Neuronal stem cell (in vitro differentiated cells): ENCODE results near the gene ZNF212.

Experiments
- DNase-seq: peaks from one replicate; pipeline ENCODE4 v3.0.0-alpha.2; 2013; ENCODE audit warnings: low spot score
- H2AFZ ChIP-seq: one replicate; pipeline ENCODE4 v1.6.1; 2013; ENCODE audit warnings: mild to moderate bottlenecking, low read length, inconsistent platforms
- H2AK5ac ChIP-seq: 2 replicates; pipeline ENCODE4 v1.6.1; 2013; ENCODE audit warnings: low read depth, mild to moderate bottlenecking, inconsistent platforms, low read length, moderate library complexity, mixed read lengths
- H2BK120ac ChIP-seq: 2 replicates; pipeline ENCODE4 v1.6.1; 2013; ENCODE audit warnings: low read depth, mild to moderate bottlenecking, inconsistent platforms, low read length, moderate library complexity, mixed read lengths
- H2BK12ac ChIP-seq: one replicate; pipeline ENCODE4 v1.6.1; 2013; ENCODE audit warnings: low read length, inconsistent platforms
- H2BK15ac ChIP-seq: 2 replicates; pipeline ENCODE4 v1.6.1; 2013; ENCODE audit warnings: mild to moderate bottlenecking, low read length, inconsistent platforms, mixed read lengths
- H2BK5ac ChIP-seq: one replicate; pipeline ENCODE4 v1.6.1; 2013; ENCODE audit warnings: inconsistent platforms, mild to moderate bottlenecking, low read length, moderate library complexity
- H3K14ac ChIP-seq: one replicate; pipeline ENCODE4 v1.6.1; 2013; ENCODE audit warnings: low read length, inconsistent platforms
- H3K18ac ChIP-seq: 2 replicates; pipeline ENCODE4 v1.6.1; 2013; ENCODE audit warnings: low read length, inconsistent platforms
- H3K23ac ChIP-seq: 2 replicates; pipeline ENCODE4 v1.6.1; 2013; ENCODE audit warnings: low read depth, mild to moderate bottlenecking, mixed read lengths, low read length, inconsistent platforms; ENCODE audit not compliant: poor library complexity
- H3K27ac ChIP-seq: replicated peaks from 3 replicates; pipeline ENCODE4 v1.5.1; 2013; ENCODE audit warnings: low read length, inconsistent platforms
- H3K27me3 ChIP-seq, 3 experiments: 2 replicates each; pipeline ENCODE4 v1.6.1; 2013; ENCODE audit warnings: low read length in 3 of 3, mild to moderate bottlenecking in 2 of 3, inconsistent platforms in 1 of 3, low read depth in 1 of 3, mixed read lengths in 1 of 3, moderate library complexity in 1 of 3; ENCODE audit not compliant: control insufficient read depth in 3 of 3, insufficient read depth in 3 of 3
- H3K36me3 ChIP-seq, 2 donors: replicated peaks in 1 of 2; 2 replicates each; pipeline ENCODE4 v1.6.1; 2013; ENCODE audit warnings: low read length in 2 of 2; ENCODE audit not compliant: control insufficient read depth in 2 of 2, insufficient read depth in 2 of 2
- H3K4ac ChIP-seq: 2 replicates; pipeline ENCODE4 v1.6.1; 2013; ENCODE audit warnings: inconsistent platforms, mild to moderate bottlenecking, low read length, moderate library complexity
- H3K4me1 ChIP-seq, 2 donors: 1 replicate in 1 of 2; 2 replicates in 1 of 2; pipeline ENCODE4 v1.6.1; 2013; ENCODE audit warnings: low read length in 2 of 2, low read depth in 1 of 2; ENCODE audit not compliant: control insufficient read depth in 2 of 2, insufficient read depth in 1 of 2
- H3K4me2 ChIP-seq: one replicate; pipeline ENCODE4 v1.6.1; 2013; ENCODE audit warnings: mild to moderate bottlenecking, low read length, inconsistent platforms; ENCODE audit not compliant: insufficient read depth, poor library complexity, severe bottlenecking
- H3K4me3 ChIP-seq, 2 donors: 2 replicates each; pipeline ENCODE4 v1.5.1; 2013; ENCODE audit warnings: low read length in 2 of 2, mild to moderate bottlenecking in 2 of 2, inconsistent platforms in 1 of 2, moderate library complexity in 1 of 2
- H3K79me1 ChIP-seq: one replicate; pipeline ENCODE4 v1.6.1; 2013; ENCODE audit warnings: low read depth, mild to moderate bottlenecking, inconsistent platforms, low read length, moderate library complexity
- H3K9ac ChIP-seq: one replicate; pipeline ENCODE4 v1.6.1; 2013; ENCODE audit warnings: mild to moderate bottlenecking, low read depth, low read length, inconsistent platforms; ENCODE audit not compliant: poor library complexity
- H3K9me3 ChIP-seq, 2 donors: replicated peaks in 1 of 2; 2 replicates each; pipeline versions ENCODE3 to v1.6.1; 2013; ENCODE audit warnings: low read length in 2 of 2, mild to moderate bottlenecking in 2 of 2, inconsistent platforms in 1 of 2, low read depth in 1 of 2, mixed read lengths in 1 of 2, moderate library complexity in 1 of 2; ENCODE audit not compliant: control insufficient read depth in 2 of 2, insufficient read depth in 1 of 2
- H4K8ac ChIP-seq: one replicate; pipeline ENCODE4 v1.6.1; 2013; ENCODE audit warnings: low read depth, mild to moderate bottlenecking, inconsistent platforms, low read length, moderate library complexity
- H4K91ac ChIP-seq: one replicate; pipeline ENCODE4 v1.6.1; 2013; ENCODE audit warnings: low read length, low read depth, mild to moderate bottlenecking, inconsistent platforms; ENCODE audit not compliant: poor library complexity
- WGBS, 2 donors: extraction: QIAGEN DNeasy Blood & Tissue Kit; methylation state at CpG; one replicate each; pipeline ENCODE4 v1.1.7; 2013; ENCODE audit warnings: missing lambda C conversion rate in 2 of 2, mixed read lengths in 1 of 2; ENCODE audit not compliant: insufficient read length in 2 of 2, insufficient replicate concordance in 1 of 2; ENCODE audit errors: extremely low coverage in 2 of 2; 5-methylcytosine and 5-hydroxymethylcytosine counted together

ZNF212 gene

GRCh38 chr7:149205690-149206381 is 33.6 kb upstream of the ZNF212 start:
- Histone ChIP-seq H2BK15ac (no peak overlapping the region), H3K27me3 (no peaks in the 10 kb centered on the region), H3K4me2 (no peak overlapping the region), H3K4ac (no peak overlapping the region), H3K23ac (no peak overlapping the region), H2AK5ac (no peak overlapping the region), H3K9me3 (no peaks in the 10 kb centered on the region), H2BK5ac (no peak overlapping the region), H2BK12ac (no peak overlapping the region), H3K9ac (no peak overlapping the region), H3K4me1 (no peaks in the 10 kb centered on the region), H3K79me1 (peaks cover 3% of the 10 kb centered on the region), H3K4me3 (no peak overlapping the region), H4K91ac (no peak overlapping the region), H3K36me3 (peaks cover 54 to 93% of the 10 kb centered on the region in 2 donors), H3K18ac (no peak overlapping the region), H3K27ac (no peak overlapping the region), H2BK120ac (no peak overlapping the region), H3K14ac (no peak overlapping the region), H2AFZ (no peak overlapping the region), H4K8ac (no peak overlapping the region)
- no CpG with 5 or more reads among the region's 18 CpGs for WGBS, 2 donors
- DNase-seq: no peak

- Histone ChIP-seq H2BK12ac (no peak overlapping the region), H3K18ac (no peak overlapping the region), H2AK5ac (no peak overlapping the region), H3K4me1 (no peaks in the 10 kb centered on the region), H2BK5ac (no peak overlapping the region), H3K36me3 (peaks cover 58 to 95% of the 10 kb centered on the region in 2 donors), H2BK15ac (no peak overlapping the region), H3K4me3 (no peak overlapping the region), H3K9me3 (no peaks in the 10 kb centered on the region), H3K9ac (no peak overlapping the region), H4K8ac (no peak overlapping the region), H3K4ac (no peak overlapping the region), H4K91ac (no peak overlapping the region), H3K14ac (no peak overlapping the region), H3K27ac (no peak overlapping the region), H3K23ac (no peak overlapping the region), H3K79me1 (peaks cover 3% of the 10 kb centered on the region), H3K4me2 (no peak overlapping the region), H2BK120ac (no peak overlapping the region), H2AFZ (no peak overlapping the region), H3K27me3 (no peaks in the 10 kb centered on the region)
- DNase-seq: no peak
- WGBS, 2 donors: no CpG with 5 or more reads among the region's 35 CpGs
Measured at GRCh38 chr7:149207324-149208035, 32.0 kb upstream of the ZNF212 start.

GRCh38 chr7:149209518-149210269 is 29.8 kb upstream of the ZNF212 start:
- DNase-seq: peak; percentile 23

GRCh38 chr7:149210551-149210950 is 28.9 kb upstream of the ZNF212 start:
- Histone ChIP-seq H3K4me2 (no peak overlapping the region), H3K23ac (no peak overlapping the region), H3K9me3 (no peaks in the 10 kb centered on the region), H3K4ac (no peak overlapping the region), H3K79me1 (no peaks in the 10 kb centered on the region), H2AK5ac (no peak overlapping the region), H3K27me3 (no peaks in the 10 kb centered on the region), H2BK5ac (no peak overlapping the region), H2BK12ac (no peak overlapping the region), H2AFZ (no peak overlapping the region), H3K27ac (no peak overlapping the region), H3K4me3 (no peak overlapping the region), H3K36me3 (peaks cover 66 to 98% of the 10 kb centered on the region in 2 donors), H3K14ac (no peak overlapping the region), H3K9ac (no peak overlapping the region), H3K18ac (no peak overlapping the region), H3K4me1 (no peaks in the 10 kb centered on the region), H2BK15ac (no peak overlapping the region), H2BK120ac (no peak overlapping the region), H4K91ac (no peak overlapping the region), H4K8ac (no peak overlapping the region)
- no CpG with 5 or more reads among the region's 11 CpGs for WGBS, 2 donors
- no peak for DNase-seq

More at GRCh38 chr7:149209518-149210269, 29.8 kb upstream of the ZNF212 start:
- H2BK12ac ChIP-seq: no peak overlapping the region
- no peak overlapping the region for H2AK5ac ChIP-seq
- no peak overlapping the region for H2AFZ ChIP-seq
- no peaks in the 10 kb centered on the region for H3K27me3 ChIP-seq
- H4K8ac ChIP-seq: no peak overlapping the region
- no peaks in the 10 kb centered on the region for H3K9me3 ChIP-seq
- no peak overlapping the region for H2BK120ac ChIP-seq
- no peak overlapping the region for H3K4ac ChIP-seq
- no peaks in the 10 kb centered on the region for H3K4me1 ChIP-seq
- no peak overlapping the region for H3K9ac ChIP-seq
- H3K36me3 ChIP-seq: peaks cover 61 to 95% of the 10 kb centered on the region in 2 donors
- no CpG with 5 or more reads among the region's 7 CpGs for WGBS, 2 donors
- H2BK15ac ChIP-seq: no peak overlapping the region
- H3K14ac ChIP-seq: no peak overlapping the region
- no peak overlapping the region for H3K4me3 ChIP-seq
- H3K27ac ChIP-seq: no peak overlapping the region
- no peak overlapping the region for H2BK5ac ChIP-seq
- no peak overlapping the region for H4K91ac ChIP-seq
- H3K23ac ChIP-seq: no peak overlapping the region
- H3K18ac ChIP-seq: no peak overlapping the region
- H3K79me1 ChIP-seq: no peaks in the 10 kb centered on the region
- no peak overlapping the region for H3K4me2 ChIP-seq
